SH-SY5Y (cell line): Measurements from ENCODE around the gene RMDN2.

ENCODE experiments used
- GATA2 ChIP-seq: IDR thresholded peaks from 2 replicates; pipeline ENCODE4 v1.6.1; 2011; ENCODE audit warnings: mild to moderate bottlenecking, low read depth, low read length
- GATA3 ChIP-seq: IDR thresholded peaks from 2 replicates; pipeline ENCODE4 v1.6.1; 2011; ENCODE audit warnings: low read depth, mild to moderate bottlenecking, low read length, moderate library complexity

- TF ChIP-seq GATA2 (no peak), GATA3 (no peak)
Measured at GRCh38 chr2:37891846-37892435, 33.1 kb upstream of the RMDN2 start.
